ENCODE data around the gene CAVIN1.

GRCh38 chr17:42388381-42389134 lies 34.5 kb downstream of the CAVIN1 start, which contains the start of gene STAT3:
- TF ChIP-seq POLR2A (IDR thresholded peaks at IDR 0.05) (peak; percentile 95), POLR2AphosphoS5 (IDR thresholded peaks at IDR 0.05) (peak; percentile 95 to 100 (median 99)), CTCF (IDR thresholded peaks at IDR 0.05) (peak in 1 of 3 donors; percentile 22)
